ENCODE results near the gene LAMC1. TPM values are rescaled to one million over a fixed set of nuclear protein-coding genes. Genes with fewer than 3 reads are reported as not detected.

The LAMC1 gene
- total and polyA plus RNA-seq, 2 of the 4 experiments (the other 2 are of a cell fraction), result 249 to 394 TPM

GRCh38 chr1:183105449-183105848 is 82.2 kb downstream of the LAMC1 start:
- Histone ChIP-seq H4K5ac (ENCODE audit: low read depth, low read length) (peak overlapping the region; percentile 12; the same call in 1 of the 2 replicates), H3K56ac (ENCODE audit: extremely low read depth, insufficient read depth, low read length) (no peak overlapping the region), H3K4ac (ENCODE audit: low read depth, low read length) (peak overlapping the region; percentile 39; the same call in 1 of the 2 replicates), H3K4me2 (ENCODE audit: low read depth, low read length) (peak overlapping the region; percentile 42; the same call in 1 of the 2 replicates), H3K79me1 (ENCODE audit: low read depth in 1 of 2, low read length in 2 of 2) (peaks cover 47 to 90% of the 10 kb centered on the region in 2 experiments), H3K9ac (ENCODE audit: low read depth, low read length) (no peak overlapping the region), H2BK15ac (ENCODE audit: low read depth, low read length) (peak overlapping the region; percentile 21; the same call in 1 of the 3 replicates), H3K9me3 (ENCODE audit: control insufficient read depth, insufficient read depth, low read length) (no peaks in the 10 kb centered on the region), H3K14ac (replicated peaks; ENCODE audit: low read depth, low read length) (peak overlapping the region; percentile 65; the same call in 1 of the 2 replicates), H3K4me1 (ENCODE audit: control insufficient read depth, insufficient read depth, low read length) (peaks cover 24% of the 10 kb centered on the region), H3K27me3 (ENCODE audit: control insufficient read depth, insufficient read depth, low read length) (no peaks in the 10 kb centered on the region), H2BK5ac (ENCODE audit: low read depth, low read length, poor library complexity, severe bottlenecking) (peak overlapping the region; percentile 50), H2AFZ (replicated peaks; ENCODE audit: low read length, poor library complexity) (no peak overlapping the region), H3K23ac (ENCODE audit: low read depth, low read length) (peak overlapping the region; percentile 77; the same call in 1 of the 2 replicates), H3K18ac (ENCODE audit: low read depth, low read length) (0 out of 2 replicates have a peak overlapping the region, but pooled peaks have one; percentile 24), H2BK120ac (ENCODE audit: low read depth, low read length) (no peak overlapping the region; the same call in 1 of the 2 replicates), H3K4me3 (ENCODE audit: insufficient read depth, low read depth, low read length) (no peak overlapping the region), H3K27ac (ENCODE audit: insufficient read depth, low read length) (no peak overlapping the region), H2AK9ac (replicated peaks; ENCODE audit: low read depth, low read length, poor library complexity) (no peak overlapping the region), H4K91ac (ENCODE audit: insufficient read depth, low read depth, low read length) (no peak overlapping the region), H3K9me1 (ENCODE audit: insufficient read depth, low read length) (peaks cover 32% of the 10 kb centered on the region), H4K20me1 (ENCODE audit: insufficient read depth, low read length) (peaks cover 63% of the 10 kb centered on the region), H3K36me3 (ENCODE audit: control insufficient read depth, insufficient read depth, low read length) (peaks cover 21% of the 10 kb centered on the region), H2AK5ac (ENCODE audit: low read depth, low read length) (peak overlapping the region; percentile 28; the same call in 1 of the 2 replicates), H4K8ac (ENCODE audit: low read depth in 2 of 2, low read length in 2 of 2) (no peak overlapping the region; a peak in 1 of 4 replicates), H2BK20ac (ENCODE audit: low read depth, low read length) (no peak overlapping the region; the same call in 1 of the 2 replicates)
- WGBS, 2 experiments (ENCODE audit: extremely low coverage in 2 of 2, insufficient read length in 1 of 2), result no CpG with 5 or more reads among the region's 3 CpGs
- in situ Hi-C loops (cut with MboI; ENCODE audit: low sequenced_read_pairs), result loop anchor here (25.0 kb wide), 1 partner anchor 143 kb away; the partner anchor contains the start of gene SHCBP1L
- no TSS peak for BruUV-seq (replicated peaks)
- peak; percentile 7; the same call in 1 of the 2 replicates for ATAC-seq (ENCODE audit: low read depth)
- dilution Hi-C loops (cut with HindIII; ENCODE audit: low sequenced_read_pairs, unreplicated experiment), result no loop called here
- CTCF ChIA-PET, result interaction anchor here (1.0 kb wide), 1 partner anchor 143 kb away, joined by 3 read pairs; no protein-coding TSS in a partner anchor
- peak; percentile 76 for DNase-seq
- POLR2A ChIA-PET (ENCODE audit: unreplicated experiment), result no interaction called here
- intact Hi-C loops (cut with micrococcal nuclease), result loop anchor here (5.0 kb wide), 1 partner anchor 143 kb away; no protein-coding TSS in a partner anchor
- TF ChIP-seq FOS (IDR thresholded peaks at IDR 0.05; ENCODE audit: low read depth, low read length), result no peak
- no peak for TF ChIP-seq SMC3 (IDR thresholded peaks at IDR 0.05; ENCODE audit: low read depth, low read length)
- TF ChIP-seq MXI1 (IDR thresholded peaks at IDR 0.05; ENCODE audit: borderline replicate concordance, low read depth, low read length), result no peak
- TF ChIP-seq RAD21 (IDR thresholded peaks at IDR 0.05; ENCODE audit: low read length), result no peak
- no peak for TF ChIP-seq ELK1 (IDR thresholded peaks at IDR 0.05; ENCODE audit: borderline replicate concordance, low read depth, low read length)
- TF ChIP-seq CEBPB (IDR thresholded peaks at IDR 0.05; ENCODE audit: low read depth, low read length), result no peak; the same call in 1 of the 2 replicates
- TF ChIP-seq RCOR1 (IDR thresholded peaks at IDR 0.05; ENCODE audit: insufficient replicate concordance, low read length), result no peak
- no peak for TF ChIP-seq MAFK (IDR thresholded peaks at IDR 0.05; ENCODE audit: low read depth, low read length)
- no peak for TF ChIP-seq NFE2L2 (IDR thresholded peaks at IDR 0.05; ENCODE audit: low read depth, low read length)
- TF ChIP-seq BHLHE40 (IDR thresholded peaks at IDR 0.05; ENCODE audit: low read depth, low read length), result no peak
- TF ChIP-seq RFX5 (IDR thresholded peaks at IDR 0.05; ENCODE audit: low read depth, low read length), result no peak; the same call in 1 of the 2 replicates
- TF ChIP-seq USF2 (IDR thresholded peaks at IDR 0.05; ENCODE audit: low read depth, low read length), result no peak
- TF ChIP-seq CTCF (conservative IDR thresholded peaks at IDR 0.05; ENCODE audit: low read depth, low read length), result no peak
- TF ChIP-seq POLR2A (IDR thresholded peaks at IDR 0.05; ENCODE audit: low read depth, low read length), result no peak
- TF ChIP-seq MAZ (IDR thresholded peaks at IDR 0.05; ENCODE audit: borderline replicate concordance, low read depth, low read length), result no peak

Measured in IMR-90 (cell line).